IMR-90 (cell line): ENCODE measurements around the gene TRIM44. TPM values are rescaled to one million over a fixed set of nuclear protein-coding genes. Genes with fewer than 3 reads are reported as not detected.

ENCODE experiments used
- ELK1 ChIP-seq: fragments of 150-350 bp; IDR thresholded peaks from 2 replicates; pipeline ENCODE4 v1.6.1; 2016; ENCODE audit warnings: low read depth, mild to moderate bottlenecking, low read length, moderate library complexity, borderline replicate concordance
- USF2 ChIP-seq: fragments of 150-350 bp; IDR thresholded peaks from 2 replicates; pipeline ENCODE4 v1.6.1; 2017; ENCODE audit warnings: mild to moderate bottlenecking, antibody characterized with exemption, low read length, low read depth
- polyA plus RNA-seq, 3 experiments: library from polyadenylated mRNA; depleted of rRNA; stranded (reverse); fragments of >200 nt; gene quantifications; 2 replicates each; pipeline ENCODE4 v1.2.3, GENCODE V29; 2012; ENCODE audit warnings: low replicate concordance in 1 of 3
- total RNA-seq: library from RNA; depleted of rRNA; stranded (reverse); fragments of >200 nt; gene quantifications from 2 replicates; pipeline ENCODE4 v1.2.3, GENCODE V29; 2012

Gene TRIM44
- total and polyA plus RNA-seq, 2 of the 4 experiments (the other 2 are of a cell fraction), result 50.7 to 104 TPM

GRCh38 chr11:35662649-35663407, at the start of gene TRIM44 (continued):
- peak; percentile 75 for TF ChIP-seq USF2
- TF ChIP-seq ELK1, result no peak
